WTC11 (cell line): Measurements from ENCODE around the gene OR51B5.

Source experiments
- CTCF ChIP-seq: fragments of 200-600 bp; IDR thresholded peaks from 2 replicates; pipeline ENCODE4 v1.8.0; 2022; ENCODE audit warnings: antibody characterized with exemption
- JUN ChIP-seq: sonication (generic); formaldehyde crosslinking; IDR thresholded peaks from 2 replicates; pipeline ENCODE4 v1.8.0; 2023; ENCODE audit warnings: mild to moderate bottlenecking, missing genetic modification reagents
- MYBL2 ChIP-seq: sonication (generic); formaldehyde crosslinking; IDR thresholded peaks from 2 replicates; pipeline ENCODE4 v1.8.1; 2023; ENCODE audit warnings: mild to moderate bottlenecking, moderate library complexity, missing genetic modification reagents
- NFYB ChIP-seq: sonication (generic); formaldehyde crosslinking; conservative IDR thresholded peaks from 2 replicates; pipeline ENCODE4 v1.8.0; 2022; ENCODE audit warnings: low read depth, missing genetic modification reagents
- TCF7 ChIP-seq: sonication (generic); formaldehyde crosslinking; IDR thresholded peaks from 2 replicates; pipeline ENCODE4 v1.8.0; 2022; ENCODE audit warnings: mild to moderate bottlenecking, low read depth, missing genetic modification reagents, moderate library complexity
- ZNF138 ChIP-seq: sonication (generic); formaldehyde crosslinking; conservative IDR thresholded peaks from 2 replicates; pipeline ENCODE4 v1.8.1; 2022; ENCODE audit warnings: mild to moderate bottlenecking, moderate library complexity, missing genetic modification reagents
- ZNF232 ChIP-seq: sonication (generic); formaldehyde crosslinking; IDR thresholded peaks from 2 replicates; pipeline ENCODE4 v1.8.0; 2022; ENCODE audit warnings: mild to moderate bottlenecking, missing genetic modification reagents

GRCh38 chr11:5303626-5304025, 39.7 kb downstream of the OR51B5 start:
- TF ChIP-seq MYBL2 (CRISPR knock-in tag) (no peak), CTCF (no peak), ZNF232 (CRISPR knock-in tag) (no peak), ZNF138 (CRISPR knock-in tag) (no peak), NFYB (no peak), TCF7 (CRISPR knock-in tag) (no peak), JUN (CRISPR knock-in tag) (no peak)
